DMS53 treated with DMSO at 0.1 percent for 48 hours (cell line): ENCODE measurements around the gene PRDM1.
A peak's percentile ranks its signal among the peaks of the same experiment; 100 is the strongest.

Experiments
- DNase-seq: peaks from one replicate; lab custom pipeline; 2025; ENCODE audit not compliant: unreplicated experiment; lab: John Stamatoyannopoulos, UW

Gene PRDM1

GRCh38 chr6:106069478-106069877 lies 16.7 kb upstream of the PRDM1 start:
- DNase-seq: peak; percentile 92

GRCh38 chr6:106070636-106071035 lies 15.5 kb upstream of the PRDM1 start:
- no peak for DNase-seq

DNA sequence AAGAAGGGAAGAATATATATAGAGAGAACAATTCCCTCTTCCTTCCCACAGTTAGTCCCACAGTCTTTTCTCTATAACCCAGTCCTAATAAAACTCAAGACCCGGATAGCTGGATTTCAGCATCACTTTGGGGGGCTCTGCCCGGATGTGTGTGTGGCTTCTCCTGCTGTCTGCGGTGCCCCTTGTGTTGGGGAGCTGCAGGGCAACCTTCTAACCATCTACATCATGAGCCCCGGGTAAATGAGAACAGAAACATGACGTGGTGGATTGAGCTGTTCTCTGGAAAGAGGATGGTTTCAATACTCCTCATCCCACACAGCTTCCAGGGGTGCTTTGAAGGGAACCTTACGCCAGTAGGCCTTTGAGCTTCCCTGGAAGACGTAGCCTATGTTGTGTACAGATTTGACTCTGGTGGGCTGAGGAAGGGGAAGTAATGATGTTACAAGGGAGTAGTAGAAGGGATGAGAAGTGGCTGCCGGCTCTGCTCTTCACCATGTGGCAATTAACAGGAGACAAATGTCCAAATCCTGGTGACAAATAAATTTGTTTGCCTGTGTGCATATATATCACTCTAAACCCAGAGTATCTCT lies 13.5 kb upstream of the PRDM1 start:
- DNase-seq: no peak

DNA sequence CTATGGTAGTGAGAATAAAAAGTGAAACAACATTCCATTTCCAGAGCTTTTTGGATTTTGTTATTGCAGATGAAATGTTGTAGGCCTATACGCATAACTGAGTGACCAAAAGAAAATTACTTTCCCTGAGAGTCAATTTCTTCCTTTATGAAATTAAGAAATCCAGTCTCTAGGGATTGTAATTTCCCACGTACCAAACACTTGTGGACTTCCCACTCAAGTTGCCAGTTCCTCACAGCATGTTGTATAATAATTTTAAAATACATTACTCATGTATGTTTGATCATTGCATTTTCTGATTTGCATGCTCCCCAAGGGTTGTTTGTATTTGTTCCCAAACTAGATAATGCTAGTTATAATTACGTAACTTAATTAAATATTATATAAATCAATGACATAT lies 12.0 kb upstream of the PRDM1 start:
- DNase-seq: no peak

GRCh38 chr6:106076139-106076538 lies 10.0 kb upstream of the PRDM1 start:
- no peak for DNase-seq

- DNase-seq: no peak
Measured at GRCh38 chr6:106077170-106077569, 9.0 kb upstream of the PRDM1 start.

GRCh38 chr6:106077881-106078280 lies 8.3 kb upstream of the PRDM1 start:
- DNase-seq: no peak

DNA sequence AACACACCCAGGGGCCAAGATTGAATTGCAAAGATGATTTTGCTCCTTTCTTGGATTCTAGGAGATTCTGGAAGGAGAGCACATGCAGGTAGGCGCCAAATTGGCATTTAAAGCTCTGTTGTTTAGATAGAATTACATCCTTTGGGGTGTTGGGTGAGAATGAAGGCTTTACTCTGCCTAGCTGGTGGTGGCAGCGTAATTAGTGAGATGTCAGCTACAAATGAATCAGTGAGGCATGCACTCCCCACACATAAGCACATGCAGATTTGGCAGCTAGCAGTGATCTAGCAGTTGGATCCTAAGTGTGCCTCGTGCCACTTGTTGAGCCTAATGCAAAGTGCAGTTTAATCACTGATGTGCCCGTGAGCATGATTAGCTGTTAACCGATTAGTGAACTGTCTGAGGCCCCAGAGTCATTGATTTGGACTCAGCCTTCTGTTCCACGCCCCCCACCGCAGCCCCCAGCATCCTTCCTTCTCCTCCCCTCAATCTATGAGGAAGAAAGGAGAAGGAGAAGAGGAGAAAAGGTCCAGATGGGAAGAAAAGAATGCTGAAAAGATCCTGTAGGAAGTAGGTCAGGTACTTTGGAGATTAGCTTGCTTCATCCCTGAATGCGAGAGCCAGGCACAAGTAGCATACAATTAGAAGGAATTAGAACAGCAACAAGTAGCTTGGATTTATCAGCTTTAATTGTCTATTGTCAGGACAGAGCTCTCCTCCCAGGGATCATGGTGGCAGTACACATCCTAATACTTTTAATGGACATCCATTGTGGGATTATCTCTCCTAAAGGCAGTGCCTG lies 6.0 kb upstream of the PRDM1 start:
- DNase-seq: no peak

- DNase-seq: no peak
Measured at GRCh38 chr6:106080763-106081095, 5.4 kb upstream of the PRDM1 start.

DNA sequence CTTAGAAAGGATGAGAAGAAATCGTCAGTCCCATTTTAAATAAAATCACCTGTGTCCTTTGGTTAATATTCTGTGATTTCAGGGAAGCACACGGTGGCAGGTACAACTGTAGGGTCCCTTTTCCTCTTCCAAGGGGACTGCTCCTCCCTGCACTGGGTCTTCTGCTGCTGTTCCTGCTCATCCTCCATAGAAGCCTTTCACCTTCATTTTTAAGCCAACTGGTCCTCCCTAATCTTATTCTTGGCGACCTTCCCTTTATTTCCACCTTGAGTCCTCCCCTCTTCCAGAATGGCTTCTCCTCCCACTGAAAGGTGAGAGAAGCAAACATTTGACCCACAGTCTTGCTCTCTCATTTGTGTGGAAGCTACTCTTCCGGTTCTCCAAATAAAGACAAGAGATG lies 4.4 kb upstream of the PRDM1 start:
- no peak for DNase-seq

- DNase-seq: no peak
Measured at GRCh38 chr6:106082735-106083398, 3.3 kb upstream of the PRDM1 start.

- no peak for DNase-seq
Measured at GRCh38 chr6:106083618-106084017, 2.5 kb upstream of the PRDM1 start.

DNA sequence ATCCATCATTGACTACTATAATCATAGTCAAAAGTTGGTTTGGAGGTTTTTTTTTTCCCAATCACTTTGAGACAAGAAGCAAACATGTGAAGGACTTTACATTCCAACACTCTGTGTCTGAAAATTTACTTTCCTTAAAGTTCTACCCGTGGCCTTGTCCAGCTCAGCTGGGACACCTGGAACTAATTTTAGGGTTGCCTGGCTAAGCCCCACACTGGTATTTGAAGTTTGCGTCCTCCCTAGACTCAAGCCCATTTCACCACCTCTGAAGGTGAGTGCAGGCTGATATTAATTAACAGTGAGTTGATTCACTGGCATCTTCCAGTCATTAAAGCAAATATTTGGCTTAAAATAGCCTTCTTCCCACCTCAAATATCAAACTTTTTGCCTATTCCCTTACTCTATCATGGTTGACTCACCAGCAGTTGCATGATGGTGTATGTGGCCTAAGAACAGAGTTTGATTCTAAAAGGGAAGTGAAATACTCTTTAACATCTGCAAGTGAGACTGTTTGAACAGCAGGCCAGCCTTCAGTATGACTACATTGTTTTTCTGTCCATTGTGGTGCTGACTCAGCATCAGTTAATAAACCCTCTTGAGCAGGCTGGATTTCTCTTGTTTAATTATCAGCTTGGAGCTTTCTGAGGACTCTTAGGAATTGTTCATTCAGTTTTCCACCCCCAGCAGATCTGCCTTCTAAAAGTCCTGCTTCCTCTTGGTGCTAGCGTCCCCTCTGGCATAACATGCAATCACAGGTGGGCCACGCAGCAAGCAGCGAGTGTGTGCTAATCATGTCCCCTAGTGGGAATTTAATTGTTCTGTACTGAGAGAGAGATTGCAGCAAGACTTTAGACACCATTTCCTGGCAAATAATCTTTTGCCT lies 1.8 kb upstream of the PRDM1 start:
- peak; percentile 77 for DNase-seq

DNA sequence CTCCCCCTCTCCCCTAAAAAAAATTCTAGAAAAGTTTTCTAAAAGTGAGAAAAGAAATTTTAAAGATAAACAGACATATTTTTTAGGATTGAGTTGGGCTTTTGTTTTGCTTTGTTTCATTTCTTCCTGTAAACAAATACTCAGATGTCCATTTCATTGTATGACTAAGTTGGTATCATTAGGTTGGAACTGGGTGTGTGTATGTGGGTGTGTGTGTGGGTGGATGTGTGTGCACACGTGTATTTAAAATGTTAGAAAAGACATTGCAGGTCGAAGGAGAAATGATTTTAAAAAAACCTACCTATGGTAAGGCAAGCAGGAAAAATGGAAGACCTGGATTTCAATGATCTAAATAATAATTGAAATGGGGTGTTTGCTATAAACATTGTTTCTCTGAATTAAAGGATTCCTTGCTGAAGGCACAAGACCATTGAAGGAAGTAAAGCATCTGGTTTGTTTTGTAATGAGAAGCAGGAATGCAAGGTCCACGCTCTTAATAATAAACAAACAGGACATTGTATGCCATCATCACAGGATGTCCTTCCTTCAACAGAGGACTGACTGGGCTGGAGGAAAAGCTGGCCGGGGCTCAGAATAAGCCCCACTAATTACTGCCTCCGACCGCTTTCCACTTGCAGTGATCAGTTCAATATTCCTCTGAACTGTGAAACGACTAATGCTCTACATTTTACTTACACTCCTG lies 996 bp upstream of the PRDM1 start:
- DNase-seq: peak; percentile 44

- DNase-seq: no peak
Measured at GRCh38 chr6:106085692-106085983, 498 bp upstream of the PRDM1 start.

DNA sequence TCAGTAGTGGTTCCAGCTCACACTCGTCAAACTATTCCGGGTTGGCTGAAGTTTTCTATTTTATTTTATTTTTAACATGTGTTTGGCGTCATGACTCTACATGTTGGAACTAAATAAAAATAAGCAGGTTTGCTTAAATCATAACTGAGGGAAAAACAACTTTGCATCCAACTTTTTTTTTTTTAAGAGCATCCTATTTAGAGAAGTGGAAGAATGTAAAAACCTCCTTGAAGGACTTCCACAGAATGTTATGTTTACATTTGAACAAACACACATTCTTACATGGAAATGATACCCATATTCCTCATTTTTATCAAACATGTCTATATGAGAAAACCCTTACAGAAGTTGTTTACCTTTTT lies 659 bp downstream of the PRDM1 start:
- no peak for DNase-seq

DNA sequence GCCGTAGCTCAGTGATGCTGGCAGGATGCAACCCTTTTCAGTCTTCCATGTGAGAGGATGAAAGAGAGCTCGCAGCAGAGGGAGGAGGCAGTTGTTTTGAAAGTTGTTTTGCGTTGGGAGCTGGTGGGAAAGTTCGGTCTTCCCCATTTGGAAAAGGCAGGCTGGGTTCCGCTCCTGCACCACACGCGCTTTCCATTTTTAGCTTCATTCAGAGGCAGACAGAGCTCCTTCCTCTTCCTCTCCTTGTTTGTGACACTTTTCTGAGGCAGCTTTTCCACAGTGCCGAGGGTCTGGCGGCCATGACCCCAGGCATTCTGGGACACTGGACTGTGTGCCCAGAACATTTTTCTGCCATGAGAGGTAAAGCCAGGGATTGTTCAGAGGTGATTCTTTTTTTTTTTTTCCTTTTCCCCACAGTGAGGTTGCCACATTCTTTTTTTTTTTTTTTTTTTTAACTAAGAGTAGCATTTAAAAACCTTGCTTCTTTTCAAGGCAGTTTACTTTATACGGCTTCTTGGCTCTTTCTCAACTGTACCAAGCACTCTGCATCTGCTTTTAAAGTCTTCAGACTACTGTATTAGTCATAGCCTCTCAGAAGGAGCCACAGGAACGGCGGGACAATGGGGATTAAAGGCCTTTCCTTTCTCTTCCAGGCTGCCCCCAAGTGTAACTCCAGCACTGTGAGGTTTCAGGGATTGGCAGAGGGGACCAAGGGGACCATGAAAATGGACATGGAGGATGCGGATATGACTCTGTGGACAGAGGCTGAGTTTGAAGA lies 1.6 kb downstream of the PRDM1 start:
- no peak for DNase-seq

DNA sequence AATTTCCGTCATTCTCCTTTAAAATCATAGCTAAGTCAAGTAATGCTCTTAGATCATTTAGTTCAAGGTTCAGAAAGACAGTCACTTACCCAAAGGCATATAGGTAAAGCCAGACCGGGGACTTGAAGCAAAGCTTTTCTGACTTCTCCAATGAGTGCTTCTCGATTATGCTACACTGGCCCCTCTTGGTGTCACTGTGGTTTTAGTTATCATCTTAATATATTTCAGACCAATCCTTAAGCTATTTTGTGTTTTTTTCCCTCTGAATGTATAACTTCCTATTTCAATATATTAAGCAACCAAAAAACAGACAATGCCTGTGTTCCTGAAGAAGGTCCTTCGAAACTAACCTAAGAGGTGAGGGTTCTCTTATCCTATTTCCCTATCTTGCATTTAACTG lies 3.9 kb downstream of the PRDM1 start:
- no peak for DNase-seq

DNA sequence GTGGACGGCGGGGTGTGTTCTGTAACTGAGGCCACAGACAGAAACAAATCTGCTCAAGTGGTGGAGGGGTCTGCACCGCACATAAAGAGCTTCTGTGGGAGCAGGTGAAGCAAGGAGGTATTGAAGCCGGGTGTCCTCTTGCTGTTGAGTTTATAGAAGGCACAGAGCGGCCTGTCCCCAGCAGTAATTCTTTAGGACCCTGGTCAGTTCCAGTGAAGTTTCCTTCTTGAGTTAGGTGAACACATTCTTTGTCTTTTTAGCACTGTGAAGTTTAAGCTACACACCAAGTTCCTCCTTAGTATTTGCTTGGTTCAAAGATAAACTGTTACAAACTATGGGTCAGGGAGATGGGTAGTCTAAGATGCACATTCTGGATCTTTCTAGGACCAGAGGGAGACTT lies 6.1 kb downstream of the PRDM1 start:
- no peak for DNase-seq

DNA sequence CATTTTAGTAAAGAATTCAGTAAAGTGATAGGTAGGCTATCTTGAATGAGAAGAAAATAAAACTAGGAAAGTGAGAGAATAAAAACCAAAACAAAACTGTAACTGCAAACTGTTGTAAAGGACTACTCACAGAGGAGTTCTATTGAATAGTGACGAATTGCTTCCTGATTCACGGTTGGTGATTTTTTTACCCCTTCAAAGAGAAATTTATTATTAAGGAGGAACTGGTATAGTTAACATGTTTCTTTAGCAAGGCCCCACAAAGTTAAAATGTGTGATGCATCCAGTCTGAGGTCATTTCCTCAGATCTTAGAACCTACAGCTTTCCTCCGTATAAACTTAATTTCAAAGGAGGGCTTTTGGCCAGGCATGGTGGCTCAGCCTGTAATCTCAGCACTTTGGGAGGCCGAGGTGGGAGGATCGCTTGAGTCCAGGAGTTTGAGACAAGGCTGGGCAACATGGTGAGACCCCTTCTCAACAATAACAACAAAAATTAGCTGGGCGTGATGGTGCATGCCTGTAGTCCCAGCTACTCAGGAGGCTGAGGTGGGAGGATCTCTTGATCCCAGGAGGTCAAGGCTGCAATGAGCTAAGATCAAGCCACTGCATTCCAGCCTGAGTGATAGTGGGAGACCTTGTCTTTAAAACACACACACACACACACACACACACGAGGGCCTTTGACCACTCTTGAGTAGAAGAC lies 8.3 kb downstream of the PRDM1 start:
- DNase-seq: no peak
